Choroid plexus epithelial cell (primary cell): ENCODE data around the gene SH3PXD2A.

Experiments used
- DNase-seq: peaks from one replicate; pipeline ENCODE4 v3.0.0-alpha.2; 2010; ENCODE audit warnings: low read depth
- H3K4me3 ChIP-seq: 2 replicates; pipeline ENCODE4 v1.5.1; 2011; ENCODE audit warnings: low read depth, mild to moderate bottlenecking, control low read depth, low read length, moderate library complexity
- CTCF ChIP-seq: conservative IDR thresholded peaks from 2 replicates; pipeline ENCODE4 v1.5.1; 2011; ENCODE audit warnings: low read depth, mild to moderate bottlenecking, control low read depth, inconsistent platforms, low read length, moderate library complexity

The SH3PXD2A gene

GRCh38 chr10:103874730-103875129 lies 19.4 kb upstream of the SH3PXD2A start:
- no peak for DNase-seq
- no peak overlapping the region for H3K4me3 ChIP-seq
- peak; percentile 12 for TF ChIP-seq CTCF

- no peak overlapping the region for H3K4me3 ChIP-seq
- TF ChIP-seq CTCF, result no peak
- no peak for DNase-seq
Measured at GRCh38 chr10:103872137-103872931, 17.0 kb upstream of the SH3PXD2A start.

- no peak for TF ChIP-seq CTCF
- no peak for DNase-seq
- no peak overlapping the region for H3K4me3 ChIP-seq
Measured at GRCh38 chr10:103871006-103871405, 15.6 kb upstream of the SH3PXD2A start.

- TF ChIP-seq CTCF, result peak; percentile 32
- H3K4me3 ChIP-seq, result no peak overlapping the region
- peak; percentile 67 for DNase-seq
Measured at GRCh38 chr10:103870516-103870915, 15.1 kb upstream of the SH3PXD2A start.

- H3K4me3 ChIP-seq, result no peak overlapping the region
- no peak for DNase-seq
- no peak for TF ChIP-seq CTCF
Measured at GRCh38 chr10:103869336-103869735, 14.0 kb upstream of the SH3PXD2A start.

GRCh38 chr10:103868200-103868599 lies 12.8 kb upstream of the SH3PXD2A start:
- no peak for TF ChIP-seq CTCF
- no peak overlapping the region for H3K4me3 ChIP-seq
- DNase-seq, result no peak

- no peak for TF ChIP-seq CTCF
- DNase-seq, result no peak
Measured at GRCh38 chr10:103861505-103861904, 6.1 kb upstream of the SH3PXD2A start.

More at GRCh38 chr10:103861505-103861904, 6.1 kb upstream of the SH3PXD2A start:
- no peak overlapping the region for H3K4me3 ChIP-seq
